ENCODE data around the gene OSBPL5. TPM values are rescaled to one million over a fixed set of nuclear protein-coding genes. Genes with fewer than 3 reads are reported as not detected.

Gene OSBPL5
- total and polyA plus RNA-seq, 5 donors from 2014 or later: 0.22 to 2.2 (median 0.23) TPM; not detected in 2

- Mint-ChIP-seq H3K9me3 (no peaks in the 10 kb centered on the region), H3K27ac (no peak overlapping the region), H3K4me3 (no peak overlapping the region), H3K4me1 (no peaks in the 10 kb centered on the region), H3K36me3 (no peaks in the 10 kb centered on the region), H3K27me3 (no peaks in the 10 kb centered on the region)
- no peak overlapping the region for H3K4me3 ChIP-seq (ENCODE audit: low read depth, low read length)
- no peaks in the 10 kb centered on the region for H3K27me3 ChIP-seq (ENCODE audit: control insufficient read depth, insufficient read depth, low read length)
- H3K4me1 ChIP-seq (ENCODE audit: control insufficient read depth, insufficient read depth, low read length, poor library complexity, severe bottlenecking): no peaks in the 10 kb centered on the region
- DNase-seq (no peak), ATAC-seq (ENCODE audit: low read depth in 2 of 2) (no peak)
- H3K27ac ChIP-seq (ENCODE audit: insufficient read depth, low read length, poor library complexity, severe bottlenecking): no peak overlapping the region
- H3K9me3 ChIP-seq (ENCODE audit: control insufficient read depth in 2 of 2, low read length in 2 of 2): no peaks in the 10 kb centered on the region
- no peaks in the 10 kb centered on the region for H3K36me3 ChIP-seq (ENCODE audit: control insufficient read depth, insufficient read depth, low read length)
Observed at GRCh38 chr11:3150726-3151125, 14.4 kb downstream of the OSBPL5 start.

- no peak for DNase-seq
- Mint-ChIP-seq H3K27ac (no peak overlapping the region), H3K4me3 (no peak overlapping the region), H3K36me3 (no peaks in the 10 kb centered on the region), H3K9me3 (no peaks in the 10 kb centered on the region), H3K27me3 (peaks cover 5% of the 10 kb centered on the region), H3K4me1 (no peaks in the 10 kb centered on the region)
- Histone ChIP-seq H3K36me3 (ENCODE audit: control insufficient read depth, insufficient read depth, low read length) (no peaks in the 10 kb centered on the region), H3K4me1 (ENCODE audit: control insufficient read depth, insufficient read depth, low read length, poor library complexity, severe bottlenecking) (no peaks in the 10 kb centered on the region), H3K9me3 (ENCODE audit: control insufficient read depth in 2 of 2, low read length in 2 of 2) (no peaks in the 10 kb centered on the region), H3K27me3 (ENCODE audit: control insufficient read depth, insufficient read depth, low read length) (no peaks in the 10 kb centered on the region), H3K27ac (ENCODE audit: insufficient read depth, low read length, poor library complexity, severe bottlenecking) (no peak overlapping the region), H3K4me3 (ENCODE audit: low read depth, low read length) (no peak overlapping the region)
- ATAC-seq (ENCODE audit: low read depth in 2 of 2): no peak
Observed at GRCh38 chr11:3149852-3150188, 15.3 kb downstream of the OSBPL5 start.

GRCh38 chr11:3148990-3149851 is 15.9 kb downstream of the OSBPL5 start:
- no peaks in the 10 kb centered on the region for H3K4me1 Mint-ChIP-seq
- H3K36me3 Mint-ChIP-seq: no peaks in the 10 kb centered on the region
- H3K4me3 Mint-ChIP-seq: no peak overlapping the region
- H3K27ac Mint-ChIP-seq: no peak overlapping the region
- H3K27me3 Mint-ChIP-seq: peaks cover 5% of the 10 kb centered on the region
- Histone ChIP-seq H3K27me3 (ENCODE audit: control insufficient read depth, insufficient read depth, low read length) (no peaks in the 10 kb centered on the region), H3K36me3 (ENCODE audit: control insufficient read depth, insufficient read depth, low read length) (no peaks in the 10 kb centered on the region), H3K4me3 (ENCODE audit: low read depth, low read length) (no peak overlapping the region), H3K4me1 (ENCODE audit: control insufficient read depth, insufficient read depth, low read length, poor library complexity, severe bottlenecking) (no peaks in the 10 kb centered on the region), H3K27ac (ENCODE audit: insufficient read depth, low read length, poor library complexity, severe bottlenecking) (no peak overlapping the region), H3K9me3 (ENCODE audit: control insufficient read depth in 2 of 2, low read length in 2 of 2) (no peaks in the 10 kb centered on the region)
- ATAC-seq (ENCODE audit: low read depth in 2 of 2): no peak
- no peaks in the 10 kb centered on the region for H3K9me3 Mint-ChIP-seq
- DNase-seq: no peak

DNA sequence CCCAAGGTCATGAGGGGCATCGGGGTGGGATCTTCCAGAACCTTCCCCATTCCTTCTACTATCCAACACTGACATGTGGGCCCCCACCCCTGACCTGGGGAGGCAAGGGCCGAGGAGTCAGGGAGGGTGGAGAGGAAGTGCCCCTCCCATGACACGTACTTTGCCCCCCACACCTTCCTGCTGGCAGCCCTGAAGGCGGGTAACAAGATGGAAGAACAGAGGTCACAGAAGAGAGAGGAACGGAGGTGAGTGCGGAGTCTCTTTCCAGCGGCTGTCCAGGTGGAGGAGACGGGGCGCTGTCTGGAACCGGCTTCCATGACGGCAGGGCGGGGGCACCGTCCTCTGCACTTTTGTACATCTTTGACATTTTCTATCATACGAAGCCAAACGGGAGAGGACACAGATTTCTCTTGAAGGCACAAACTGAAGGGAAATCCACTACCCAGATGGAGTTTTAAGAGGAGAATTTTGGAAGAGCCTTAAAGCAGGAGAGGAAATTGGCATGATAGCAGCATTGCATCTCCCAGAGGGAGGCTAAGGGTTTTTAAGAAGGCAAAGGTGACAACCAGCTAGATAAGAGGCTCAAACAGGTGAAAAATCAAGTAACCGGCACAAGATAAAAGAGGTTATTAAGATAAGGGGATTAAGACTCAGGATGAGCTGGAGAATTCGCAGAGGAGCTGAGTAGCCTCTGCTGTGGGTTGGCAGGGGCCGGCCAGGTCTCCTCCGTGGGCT is 16.7 kb downstream of the OSBPL5 start:
- no peak overlapping the region for H3K4me3 ChIP-seq (ENCODE audit: low read depth, low read length)
- DNase-seq (no peak), ATAC-seq (ENCODE audit: low read depth in 2 of 2) (no peak)
- H3K27me3 ChIP-seq (ENCODE audit: control insufficient read depth, insufficient read depth, low read length): no peaks in the 10 kb centered on the region
- no peaks in the 10 kb centered on the region for H3K4me1 Mint-ChIP-seq
- H3K36me3 ChIP-seq (ENCODE audit: control insufficient read depth, insufficient read depth, low read length): no peaks in the 10 kb centered on the region
- H3K27ac ChIP-seq (ENCODE audit: insufficient read depth, low read length, poor library complexity, severe bottlenecking): no peak overlapping the region
- no peaks in the 10 kb centered on the region for H3K9me3 ChIP-seq (ENCODE audit: control insufficient read depth in 2 of 2, low read length in 2 of 2)
- H3K27ac Mint-ChIP-seq: no peak overlapping the region
- no peaks in the 10 kb centered on the region for H3K36me3 Mint-ChIP-seq
- no peak overlapping the region for H3K4me3 Mint-ChIP-seq
- H3K27me3 Mint-ChIP-seq: peaks cover 5% of the 10 kb centered on the region
- H3K9me3 Mint-ChIP-seq: no peaks in the 10 kb centered on the region
- H3K4me1 ChIP-seq (ENCODE audit: control insufficient read depth, insufficient read depth, low read length, poor library complexity, severe bottlenecking): no peaks in the 10 kb centered on the region

GRCh38 chr11:3147626-3148025 is 17.5 kb downstream of the OSBPL5 start:
- Histone ChIP-seq H3K27ac (ENCODE audit: insufficient read depth, low read length, poor library complexity, severe bottlenecking) (no peak overlapping the region), H3K27me3 (ENCODE audit: control insufficient read depth, insufficient read depth, low read length) (no peaks in the 10 kb centered on the region), H3K4me3 (ENCODE audit: low read depth, low read length) (no peak overlapping the region), H3K36me3 (ENCODE audit: control insufficient read depth, insufficient read depth, low read length) (no peaks in the 10 kb centered on the region), H3K4me1 (ENCODE audit: control insufficient read depth, insufficient read depth, low read length, poor library complexity, severe bottlenecking) (no peaks in the 10 kb centered on the region), H3K9me3 (ENCODE audit: control insufficient read depth in 2 of 2, low read length in 2 of 2) (no peaks in the 10 kb centered on the region)
- H3K27ac Mint-ChIP-seq: no peak overlapping the region
- H3K9me3 Mint-ChIP-seq: no peaks in the 10 kb centered on the region
- no peak for ATAC-seq (ENCODE audit: low read depth in 2 of 2)
- DNase-seq: no peak
- H3K27me3 Mint-ChIP-seq: peaks cover 5% of the 10 kb centered on the region
- H3K4me3 Mint-ChIP-seq: no peak overlapping the region
- H3K36me3 Mint-ChIP-seq: no peaks in the 10 kb centered on the region
- H3K4me1 Mint-ChIP-seq: no peaks in the 10 kb centered on the region

- Mint-ChIP-seq H3K27me3 (peaks cover 5% of the 10 kb centered on the region), H3K4me1 (no peaks in the 10 kb centered on the region), H3K4me3 (no peak overlapping the region), H3K27ac (no peak overlapping the region), H3K36me3 (no peaks in the 10 kb centered on the region), H3K9me3 (no peaks in the 10 kb centered on the region)
- no peaks in the 10 kb centered on the region for H3K4me1 ChIP-seq (ENCODE audit: control insufficient read depth, insufficient read depth, low read length, poor library complexity, severe bottlenecking)
- DNase-seq: no peak
- no peaks in the 10 kb centered on the region for H3K36me3 ChIP-seq (ENCODE audit: control insufficient read depth, insufficient read depth, low read length)
- H3K4me3 ChIP-seq (ENCODE audit: low read depth, low read length): no peak overlapping the region
- no peaks in the 10 kb centered on the region for H3K9me3 ChIP-seq (ENCODE audit: control insufficient read depth in 2 of 2, low read length in 2 of 2)
- H3K27me3 ChIP-seq (ENCODE audit: control insufficient read depth, insufficient read depth, low read length): no peaks in the 10 kb centered on the region
- no peak overlapping the region for H3K27ac ChIP-seq (ENCODE audit: insufficient read depth, low read length, poor library complexity, severe bottlenecking)
- ATAC-seq (ENCODE audit: low read depth in 2 of 2): no peak
Observed at GRCh38 chr11:3147257-3147619, 17.9 kb downstream of the OSBPL5 start.

GRCh38 chr11:3146612-3147256 is 18.4 kb downstream of the OSBPL5 start:
- Histone ChIP-seq H3K4me1 (ENCODE audit: control insufficient read depth, insufficient read depth, low read length, poor library complexity, severe bottlenecking) (no peaks in the 10 kb centered on the region), H3K4me3 (ENCODE audit: low read depth, low read length) (no peak overlapping the region), H3K27me3 (ENCODE audit: control insufficient read depth, insufficient read depth, low read length) (no peaks in the 10 kb centered on the region), H3K36me3 (ENCODE audit: control insufficient read depth, insufficient read depth, low read length) (no peaks in the 10 kb centered on the region), H3K9me3 (ENCODE audit: control insufficient read depth in 2 of 2, low read length in 2 of 2) (no peaks in the 10 kb centered on the region), H3K27ac (ENCODE audit: insufficient read depth, low read length, poor library complexity, severe bottlenecking) (no peak overlapping the region)
- Mint-ChIP-seq H3K27ac (no peak overlapping the region), H3K4me1 (no peaks in the 10 kb centered on the region), H3K36me3 (no peaks in the 10 kb centered on the region), H3K4me3 (no peak overlapping the region), H3K9me3 (no peaks in the 10 kb centered on the region), H3K27me3 (peaks cover 5% of the 10 kb centered on the region)
- DNase-seq (no peak), ATAC-seq (ENCODE audit: low read depth in 2 of 2) (no peak)

Data from CD4-positive, CD25-positive, alpha-beta regulatory T cell (primary cell).